ENCODE measurements around the gene HS3ST5.
"Not testable (repeated sequence)": the region's sequence is repeated elsewhere in the genome, so short reads cannot be mapped to it uniquely, and the experiment has no call there.

HS3ST5 gene

DNA sequence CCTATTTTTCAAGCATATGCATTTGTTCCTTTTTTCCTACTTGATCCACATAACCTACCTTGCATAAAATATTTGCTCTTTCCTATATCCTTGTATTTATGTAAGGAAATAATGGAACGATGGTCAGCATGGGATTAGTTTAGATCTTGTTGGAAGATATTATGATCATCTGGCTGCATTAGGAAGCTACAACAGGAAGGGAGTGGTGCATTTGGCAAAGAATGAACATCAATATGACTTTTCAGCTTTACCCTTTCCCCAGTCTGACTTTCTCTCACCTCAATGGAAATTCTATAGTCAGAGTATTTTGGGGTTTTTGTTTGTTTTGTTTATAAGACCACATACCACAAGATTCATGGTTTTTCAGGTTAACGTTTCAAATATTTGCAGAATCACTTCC, 66.0 kb downstream of the HS3ST5 start:
- no peak for DNase-seq (ENCODE audit: low read depth)

DNA sequence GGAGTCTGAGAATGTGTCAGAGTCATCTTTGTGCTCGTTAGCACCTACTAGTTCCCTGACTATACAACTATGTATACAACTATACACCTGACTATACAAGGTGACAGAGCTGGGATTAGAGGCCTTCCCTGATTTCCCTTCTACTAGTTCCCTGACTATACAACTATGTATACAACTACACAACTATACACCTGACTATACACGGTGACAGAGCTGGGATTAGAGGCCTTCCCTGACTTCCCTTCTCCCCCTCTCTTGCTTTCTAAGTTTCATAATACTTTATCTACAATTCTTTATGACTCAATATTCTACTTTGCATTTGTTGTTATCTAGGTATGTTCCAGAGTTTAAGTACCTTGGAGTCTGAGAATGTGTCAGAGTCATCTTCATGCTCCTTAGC, 68.0 kb downstream of the HS3ST5 start:
- DNase-seq (ENCODE audit: low read depth): no peak

DNA sequence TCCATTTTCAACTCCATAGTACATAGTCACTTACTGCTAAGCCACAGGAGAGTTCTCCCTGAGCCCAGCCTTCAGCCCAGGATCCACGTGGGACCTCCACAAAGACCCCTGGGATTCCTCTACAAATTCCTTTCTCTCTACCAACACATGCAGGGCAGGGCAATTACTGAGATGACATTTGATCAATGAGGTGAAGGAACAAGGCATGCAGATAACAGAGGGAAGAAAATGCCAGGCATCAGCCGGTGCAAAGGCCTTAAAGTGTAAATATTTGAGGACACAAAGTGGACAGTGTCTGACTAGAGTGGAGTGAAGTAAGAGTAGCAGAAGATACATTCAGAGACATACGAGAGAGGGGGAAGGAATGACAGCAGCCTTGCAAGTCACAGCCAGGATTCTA, 70.2 kb downstream of the HS3ST5 start:
- DNase-seq (ENCODE audit: low read depth): no peak

DNA sequence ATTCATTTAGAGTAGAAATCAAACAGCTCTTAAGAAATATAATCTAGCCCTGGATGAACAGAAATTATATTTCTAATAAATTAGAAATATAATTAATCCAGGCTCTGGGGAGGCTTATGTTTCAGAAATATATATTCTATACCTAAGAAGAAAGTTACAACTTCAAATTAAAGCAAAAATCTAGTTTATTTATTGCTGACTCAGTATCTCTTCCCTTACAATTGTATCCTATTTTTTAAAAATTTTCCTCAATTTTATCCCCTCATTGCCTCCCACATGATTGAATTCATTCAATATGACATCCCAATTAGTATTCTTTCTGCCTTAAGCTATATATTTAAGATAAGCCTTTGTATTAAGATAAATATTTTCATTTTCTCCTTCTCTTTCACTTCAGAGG, 71.4 kb downstream of the HS3ST5 start:
- no peak for DNase-seq (ENCODE audit: low read depth)

DNA sequence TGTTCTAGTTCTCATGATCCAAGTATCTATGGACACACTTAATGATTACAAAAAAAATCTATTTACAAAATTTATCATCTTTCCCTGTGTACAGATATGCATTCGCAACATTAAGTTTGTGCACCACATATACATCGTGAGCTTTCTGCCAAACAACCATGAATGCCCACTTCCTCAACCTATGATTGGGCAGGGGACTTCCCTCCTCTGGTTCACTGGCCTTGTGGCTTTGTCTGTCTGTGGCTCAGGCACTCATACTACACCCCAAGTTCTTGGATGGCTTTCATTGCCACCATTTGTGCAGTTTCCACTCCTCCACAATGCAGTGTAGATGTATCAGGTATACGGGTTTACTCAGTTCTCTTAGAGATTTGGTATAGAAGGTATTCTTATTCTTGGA, 74.9 kb downstream of the HS3ST5 start:
- DNase-seq (ENCODE audit: low read depth): no peak

DNA sequence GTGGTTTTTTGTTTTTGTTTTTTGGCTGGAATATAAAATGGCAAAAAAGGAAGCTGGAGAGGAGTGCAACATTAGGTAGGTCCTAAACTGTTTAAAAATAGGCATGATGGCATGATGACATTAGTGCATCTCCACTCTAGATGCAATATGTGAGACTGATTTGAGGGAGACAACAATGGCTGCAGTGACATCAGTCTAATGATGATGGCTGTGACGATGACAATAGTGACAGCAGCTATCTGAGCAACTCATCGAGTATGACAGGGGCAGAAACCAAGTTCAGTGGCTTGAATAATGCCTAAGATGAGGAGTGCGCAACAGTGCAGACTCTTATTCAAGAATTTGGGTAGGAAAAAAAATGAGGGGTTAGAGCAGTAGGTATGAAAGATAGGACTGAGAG, 82.0 kb downstream of the HS3ST5 start:
- DNase-seq (ENCODE audit: low read depth): no peak

DNA sequence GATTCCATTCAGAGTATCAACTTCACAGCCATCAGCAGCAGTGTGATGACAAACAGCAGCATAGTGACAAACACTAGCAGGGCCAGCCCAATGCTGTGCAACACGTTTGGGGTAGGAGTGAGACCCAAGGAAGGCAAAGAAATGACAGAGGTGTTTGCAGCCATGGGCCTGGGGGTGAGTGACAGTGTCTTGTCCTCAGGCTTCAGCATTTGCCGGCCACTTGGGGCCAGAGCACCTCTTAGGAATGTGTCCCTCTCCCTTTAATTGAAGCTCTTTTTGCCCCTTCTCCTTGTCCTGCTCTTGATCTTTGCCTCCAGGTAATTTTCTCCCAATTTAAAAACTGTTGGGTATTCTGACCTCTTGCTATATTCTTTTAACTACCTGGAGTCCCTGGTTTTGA, 84.4 kb downstream of the HS3ST5 start:
- DNase-seq (ENCODE audit: low read depth): no peak

DNA sequence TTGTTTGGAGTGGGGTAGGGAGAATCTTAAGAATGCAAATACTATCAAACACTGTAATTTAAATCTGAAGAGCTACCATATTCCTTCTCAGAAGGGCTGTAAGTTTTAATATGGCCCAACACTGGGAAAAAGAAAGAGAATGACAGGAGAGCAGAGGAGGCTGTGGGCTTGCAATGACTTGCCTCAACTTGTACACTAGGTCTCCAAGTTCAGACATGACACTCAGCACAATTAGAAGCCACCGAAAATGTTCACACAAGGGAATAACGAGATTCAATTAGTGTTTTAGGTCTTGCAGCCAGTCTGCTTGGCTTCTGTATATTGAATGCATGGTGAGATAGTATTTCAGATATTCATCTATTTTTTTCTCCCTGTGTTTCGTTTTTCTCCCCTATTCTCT, 89.4 kb downstream of the HS3ST5 start:
- no peak for DNase-seq (ENCODE audit: low read depth)

DNA sequence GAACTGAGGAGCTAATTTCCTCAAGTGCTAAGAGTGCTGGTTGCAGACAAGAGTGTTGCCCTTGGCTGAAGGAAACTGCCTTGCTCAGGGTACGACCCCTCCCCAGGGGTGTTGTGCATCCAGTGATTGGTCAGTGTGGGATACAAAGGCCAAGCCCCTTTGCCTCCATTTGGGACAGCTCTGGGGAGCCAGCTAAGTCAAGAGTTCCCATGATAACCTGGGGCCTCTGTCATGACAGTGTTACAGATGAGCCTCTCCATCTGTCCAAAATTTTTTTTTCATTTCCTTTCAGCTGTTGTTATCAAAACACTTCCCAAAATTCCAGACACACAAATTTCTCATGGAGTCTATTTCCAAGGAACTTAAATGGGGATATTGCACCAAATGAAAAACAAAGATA, 93.3 kb downstream of the HS3ST5 start:
- no peak for DNase-seq (ENCODE audit: low read depth)

DNA sequence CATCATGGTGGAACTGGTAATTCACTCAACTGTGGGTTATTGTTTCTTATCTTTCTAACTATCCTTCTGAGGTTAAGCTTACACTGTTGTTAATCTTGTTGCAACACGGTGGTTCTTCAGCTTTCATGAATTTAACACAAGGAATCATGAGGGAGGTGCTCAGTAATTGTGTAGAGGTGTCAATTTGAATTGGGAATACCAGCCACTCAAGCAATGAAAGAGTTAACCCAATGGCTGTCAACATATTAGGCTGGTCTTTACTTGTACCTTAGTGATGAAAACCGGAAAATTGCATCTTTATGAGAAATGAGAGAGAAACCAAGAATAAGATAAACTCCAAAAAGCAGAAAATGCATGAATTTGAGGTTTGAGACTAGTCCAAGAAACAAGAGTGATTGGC, 95.7 kb downstream of the HS3ST5 start:
- DNase-seq (ENCODE audit: low read depth): no peak

DNA sequence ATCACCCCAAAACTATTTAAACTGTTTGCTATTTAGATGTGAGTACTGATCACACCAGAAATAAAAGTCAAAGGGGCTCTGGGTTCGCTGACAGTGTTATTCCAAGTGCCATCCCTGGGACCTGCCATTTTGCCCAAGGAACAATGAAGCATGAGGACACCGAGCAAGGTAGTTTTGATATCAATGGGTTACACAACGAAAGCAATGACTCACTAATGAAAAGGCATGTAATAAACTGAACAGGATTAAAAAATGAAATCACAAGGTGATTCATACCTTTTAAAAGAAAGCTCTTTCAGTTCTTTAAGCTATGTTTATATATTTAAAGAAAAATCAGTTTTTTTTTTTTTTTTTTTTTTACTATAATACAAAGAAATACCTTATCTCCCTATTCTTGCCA, 102.0 kb downstream of the HS3ST5 start:
- DNase-seq (ENCODE audit: low read depth): no peak

DNA sequence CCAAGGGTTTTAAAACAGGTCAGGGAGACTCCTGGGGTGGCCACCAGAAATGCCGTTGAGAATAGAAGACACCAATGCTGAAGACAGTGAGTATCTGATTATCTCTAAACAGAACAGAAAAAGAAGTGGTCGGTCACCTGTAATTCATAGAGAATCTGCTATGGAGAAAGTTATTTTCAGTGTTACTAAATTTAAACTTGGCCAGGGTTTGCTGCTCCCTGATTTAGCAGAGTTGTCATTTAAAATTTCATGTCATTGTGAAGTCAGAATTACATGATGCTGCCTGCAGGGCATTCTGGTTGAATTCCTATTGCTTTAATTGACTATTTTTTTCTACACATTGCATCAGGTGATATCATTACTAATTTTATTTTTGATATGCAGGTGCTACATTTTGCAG, 114.1 kb downstream of the HS3ST5 start:
- DNase-seq (ENCODE audit: low read depth): no peak

DNA sequence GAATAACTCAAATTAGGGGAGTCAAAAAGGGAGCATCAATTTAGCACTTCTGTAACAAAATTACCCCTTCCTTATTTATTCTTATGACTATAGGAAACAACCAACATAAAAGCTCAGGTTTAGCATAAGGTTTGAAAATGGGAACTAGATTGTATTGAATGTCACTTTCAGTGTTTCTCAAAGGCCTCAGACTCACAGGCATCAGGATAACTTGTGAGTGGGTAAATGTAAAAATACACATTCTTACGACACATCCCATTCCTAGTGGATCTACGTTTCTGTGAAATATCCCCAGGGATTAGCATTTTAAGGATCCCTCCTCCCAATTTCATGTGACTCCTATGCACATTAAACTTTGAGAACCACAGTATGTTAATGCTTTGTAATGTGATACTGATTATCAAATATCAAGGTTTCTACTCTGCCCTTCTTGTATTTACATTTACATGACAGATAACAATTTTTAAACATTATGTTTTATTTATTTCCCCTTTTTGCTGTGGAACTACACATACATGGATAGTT, 114.8 kb downstream of the HS3ST5 start:
- DNase-seq (ENCODE audit: low read depth): no peak

DNA sequence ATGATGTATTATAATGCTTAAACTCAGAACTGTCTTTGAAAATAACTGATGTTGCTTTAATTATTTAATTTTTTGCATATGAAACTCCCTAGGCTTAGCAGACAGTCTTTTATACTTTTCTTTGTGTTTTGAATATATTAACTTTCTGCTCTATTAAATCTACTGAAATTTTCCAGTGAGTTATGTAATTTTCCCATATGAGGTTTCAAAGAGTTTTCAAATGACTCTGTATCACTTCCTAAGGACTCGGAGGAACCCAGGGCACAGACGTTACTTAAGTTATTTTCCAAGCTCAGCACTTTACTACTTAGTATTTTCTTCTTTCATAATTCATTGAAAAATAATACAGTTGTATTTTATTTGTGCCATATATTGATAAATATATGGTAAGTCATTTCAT, 122.6 kb downstream of the HS3ST5 start:
- DNase-seq (ENCODE audit: low read depth): no peak

DNA sequence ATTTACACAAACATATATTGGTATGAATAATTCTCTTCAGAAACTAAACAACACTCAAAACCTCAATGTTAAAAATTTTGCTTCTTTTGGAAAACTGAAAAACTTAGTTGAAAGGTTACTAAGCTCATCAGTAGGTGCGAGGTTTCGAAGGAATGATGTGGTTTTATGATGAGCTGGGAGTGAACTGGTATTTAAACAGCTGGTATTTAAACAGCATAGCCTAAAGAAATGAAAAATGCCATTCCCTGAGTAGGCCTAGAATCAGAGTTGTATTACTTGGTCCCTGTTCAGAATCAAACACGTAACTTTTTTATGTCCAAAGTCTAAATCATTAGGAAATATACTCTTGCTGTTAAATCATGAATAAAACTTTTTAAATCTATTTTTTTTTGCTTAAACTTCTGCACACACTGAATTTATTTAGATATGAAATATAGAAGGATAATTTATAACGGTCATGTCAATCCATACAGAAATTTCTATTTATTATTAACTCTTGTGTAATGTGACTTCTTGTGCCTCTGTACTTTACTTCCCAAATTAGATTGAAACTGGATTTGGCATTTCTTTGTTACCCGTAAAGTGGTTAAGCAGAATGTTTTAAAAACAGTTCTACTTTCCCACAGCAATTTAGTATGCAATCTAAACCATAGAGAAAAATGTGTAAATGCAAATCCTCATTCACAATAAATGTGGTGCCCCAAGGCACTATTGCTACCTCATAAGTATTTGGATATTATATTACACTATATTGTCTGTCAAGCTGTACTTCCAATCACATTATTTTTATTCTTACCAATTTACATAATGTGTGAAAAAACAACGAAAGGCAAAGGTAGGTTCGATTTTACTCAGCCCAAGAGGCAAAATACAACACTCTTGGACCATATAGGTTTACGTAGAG, 124.1 kb downstream of the HS3ST5 start:
- DNase-seq (ENCODE audit: low read depth): no peak

DNA sequence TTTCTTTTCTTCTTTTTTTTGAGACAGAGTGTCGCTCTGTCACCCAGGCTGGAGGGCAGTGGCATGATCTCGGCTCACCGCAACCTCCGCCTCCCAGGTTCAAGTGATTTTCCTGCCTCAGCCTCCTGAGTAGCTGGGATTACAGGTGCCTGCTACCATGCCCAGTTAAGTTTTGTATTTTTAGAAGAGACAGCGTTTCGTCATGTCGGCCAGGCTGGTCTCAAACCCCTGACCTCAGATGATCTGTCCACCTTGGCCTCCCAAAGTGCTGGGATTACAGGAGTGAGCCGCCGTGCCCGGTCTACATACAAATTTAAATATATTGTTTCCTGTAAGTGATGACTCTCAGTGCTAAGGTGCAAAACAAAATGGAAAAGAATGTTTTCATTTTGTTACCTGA, 124.8 kb downstream of the HS3ST5 start:
- not testable (repeated sequence) for DNase-seq (ENCODE audit: low read depth)

DNA sequence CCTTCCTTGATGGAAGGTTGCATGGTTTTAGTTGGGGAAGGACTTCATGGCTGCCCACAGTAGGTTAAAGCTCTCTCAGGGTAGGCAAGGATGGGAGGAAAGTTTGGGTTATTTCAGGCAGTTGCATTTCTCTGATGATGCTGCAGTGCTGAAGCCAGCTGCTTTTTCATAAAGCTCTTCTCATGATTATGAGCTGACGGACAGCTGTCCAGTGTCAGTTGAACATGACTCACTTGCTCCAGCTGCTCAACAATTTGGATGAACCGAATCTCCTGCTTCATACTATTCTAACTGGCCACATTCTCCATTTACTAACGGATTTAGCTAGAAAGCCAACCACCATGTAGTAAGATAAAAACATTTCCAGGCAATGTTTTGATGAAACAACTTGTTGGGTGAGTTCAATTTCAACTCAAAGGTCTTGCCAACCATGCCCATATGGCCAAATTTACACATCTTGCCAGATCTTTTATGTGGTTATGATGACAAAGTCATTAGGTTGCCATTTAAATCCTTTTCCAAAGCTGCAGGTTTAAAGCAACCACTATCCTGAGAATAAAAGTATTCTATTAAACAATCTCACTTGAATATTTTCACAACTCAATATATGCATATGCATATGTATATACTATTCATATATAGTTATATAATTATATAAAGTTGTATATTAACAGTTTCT, 125.9 kb downstream of the HS3ST5 start:
- DNase-seq (ENCODE audit: low read depth): no peak

DNA sequence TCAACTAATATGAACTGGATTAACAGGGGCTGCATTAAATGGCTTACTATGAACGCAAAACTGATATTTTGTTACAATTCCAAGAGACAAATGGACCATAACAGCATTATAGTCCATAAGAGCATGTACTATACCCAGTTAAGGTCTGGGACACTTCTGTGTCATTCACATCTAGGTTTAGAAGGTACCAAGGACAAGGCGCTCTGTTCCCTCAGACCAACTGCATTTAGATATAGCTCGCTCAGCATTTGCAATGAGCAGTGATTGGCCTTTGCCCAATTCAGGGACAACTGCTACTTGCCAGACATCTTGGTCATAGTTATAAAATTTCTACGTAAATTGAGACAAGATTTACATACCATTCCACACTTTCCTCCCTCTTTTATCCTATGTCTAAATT, 132.4 kb downstream of the HS3ST5 start:
- no peak for DNase-seq (ENCODE audit: low read depth)

DNA sequence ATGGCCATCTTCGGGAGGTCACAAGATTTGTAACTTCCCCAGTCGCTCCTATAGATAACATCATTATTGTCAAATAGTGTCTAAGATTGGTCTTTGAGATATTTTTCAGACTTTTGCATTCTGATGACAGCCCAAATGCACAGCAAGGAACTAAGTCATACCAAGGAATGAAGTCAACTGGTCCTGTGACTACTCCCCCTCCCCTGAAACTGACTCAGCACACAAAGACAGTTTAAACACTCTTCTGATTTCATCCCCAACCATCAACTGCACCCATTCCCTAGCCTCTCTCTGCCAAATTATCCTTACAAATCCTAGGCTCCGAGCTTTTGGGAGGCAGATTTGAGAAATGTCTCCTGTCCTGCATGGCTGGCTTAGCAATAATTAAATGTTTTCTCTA, 139.4 kb downstream of the HS3ST5 start:
- DNase-seq (ENCODE audit: low read depth): no peak

DNA sequence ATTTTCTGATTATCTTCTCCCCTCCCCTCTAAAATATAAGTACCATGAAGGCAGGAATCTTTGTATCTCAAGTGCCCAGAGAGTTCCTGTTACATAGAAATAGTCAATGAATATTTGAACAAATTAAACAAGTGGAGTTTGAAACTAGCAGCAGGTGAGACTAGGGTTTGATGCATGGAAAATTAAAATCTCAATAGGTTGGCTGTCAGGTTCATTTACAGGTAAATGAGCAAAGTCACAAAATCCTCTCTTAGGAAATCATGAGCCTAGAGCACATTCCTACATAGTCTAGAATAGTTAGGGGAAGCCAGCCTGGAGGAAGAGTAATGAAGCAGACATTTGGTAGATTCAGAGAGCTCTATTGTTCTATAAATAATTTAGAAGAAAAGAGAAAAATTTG, 140.4 kb downstream of the HS3ST5 start:
- DNase-seq (ENCODE audit: low read depth): no peak

DNA sequence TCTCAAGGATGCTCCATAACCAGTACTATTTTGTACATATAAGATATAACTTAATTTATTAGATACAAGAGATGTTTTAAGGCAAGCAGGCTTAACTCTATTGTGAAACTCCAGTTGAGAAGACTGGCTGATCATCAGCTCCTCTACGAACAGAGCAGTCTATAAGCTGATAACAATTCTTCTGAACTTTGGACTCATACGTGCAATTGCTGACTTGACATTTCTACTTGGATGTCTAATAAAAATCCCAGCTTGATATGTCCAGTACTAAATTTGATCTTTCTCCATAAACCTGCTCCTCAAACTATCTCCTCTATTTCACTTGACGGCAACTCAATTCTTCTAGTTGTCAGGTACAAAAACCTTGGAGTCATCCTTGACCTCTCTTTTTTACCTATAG, 141.9 kb downstream of the HS3ST5 start:
- DNase-seq (ENCODE audit: low read depth): no peak

DNA sequence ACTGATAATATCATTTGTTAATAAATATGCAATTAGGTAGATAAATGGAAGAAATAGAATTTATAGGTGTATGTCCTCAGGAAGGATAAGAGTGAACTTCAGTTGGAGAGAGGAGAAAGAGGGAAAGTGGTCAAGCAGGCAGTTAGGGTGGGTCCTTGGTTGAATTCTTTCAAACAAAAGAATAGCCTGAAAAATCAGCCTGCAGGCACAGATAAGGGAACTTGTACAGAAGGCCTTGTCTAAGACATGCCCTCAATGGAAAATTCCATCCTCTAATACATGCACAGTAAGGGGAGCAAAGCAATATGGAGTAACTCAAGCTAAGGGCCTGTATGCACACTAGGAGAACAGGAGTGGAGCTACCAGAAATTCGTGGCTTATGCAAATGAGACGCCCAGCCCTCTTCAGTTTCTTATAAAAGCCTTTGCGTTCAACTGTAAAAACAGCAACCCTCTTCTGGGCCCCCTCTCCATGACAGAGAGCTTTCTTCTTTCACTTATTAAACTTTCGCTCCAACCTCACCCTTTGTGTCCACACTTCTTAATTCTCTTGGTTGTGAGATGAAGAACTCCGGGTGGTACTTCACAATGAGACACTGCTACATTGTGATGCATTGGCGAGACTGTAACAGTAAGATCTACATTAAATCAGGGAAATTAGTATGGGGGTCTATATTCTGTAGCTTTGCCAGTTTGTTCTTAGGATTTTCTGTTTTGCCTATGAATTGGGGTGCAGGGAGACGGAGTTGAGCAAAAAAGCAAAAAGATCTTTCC, 147.0 kb downstream of the HS3ST5 start:
- DNase-seq (ENCODE audit: low read depth): no peak

DNA sequence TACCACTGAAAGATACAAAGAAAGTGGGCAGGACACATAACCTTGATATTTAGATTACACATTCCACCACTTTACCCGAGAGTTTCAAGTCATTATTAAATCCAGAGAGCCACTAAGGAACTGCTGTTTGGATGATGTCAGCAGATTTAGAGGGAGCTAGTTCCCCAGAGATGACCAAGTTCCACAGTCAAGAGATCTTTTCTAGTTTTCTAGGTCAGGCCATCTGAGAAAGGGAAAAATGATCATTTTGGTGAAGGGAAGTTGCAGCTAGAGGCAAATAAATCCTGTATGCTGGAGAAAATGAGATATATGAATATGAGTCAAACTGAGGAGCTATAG, 147.8 kb downstream of the HS3ST5 start:
- no peak for DNase-seq (ENCODE audit: low read depth)

All from HS-5 (cell line).